Amygdala (tissue), 56 donors: ENCODE measurements around the gene CDKN2B-AS1.
"Not testable (repeated sequence)": the region's sequence is repeated elsewhere in the genome, so short reads cannot be mapped to it uniquely, and the experiment has no call there.

Experiments used
- DNase-seq, 56 donors: peaks; one replicate each; lab custom pipeline; 2025; lab: John Stamatoyannopoulos, UW

The CDKN2B-AS1 gene

GRCh38 chr9:21994556-21995005 lies at the start of gene CDKN2B-AS1:
TSS of gene CDKN2B-AS1 (plus strand) at chr9:21994791.
- peak in 26 of 56 donors; percentile 12 to 65 (median 38) for DNase-seq

GRCh38 chr9:21945606-21946005 lies 49.0 kb upstream of the CDKN2B-AS1 start:
- no peak for DNase-seq

- DNase-seq: no peak
These were observed 35.8 kb upstream of the CDKN2B-AS1 start for GRCh38 chr9:21958833-21959232.

- not testable (repeated sequence) for DNase-seq
These were observed 35.3 kb upstream of the CDKN2B-AS1 start for GRCh38 chr9:21959268-21959667.

GRCh38 chr9:21961569-21961968 lies 33.0 kb upstream of the CDKN2B-AS1 start:
- no peak for DNase-seq

- DNase-seq: no peak
These were observed 29.6 kb upstream of the CDKN2B-AS1 start for GRCh38 chr9:21964925-21965385.

- DNase-seq: peak in 2 of 56 donors; percentile 13 to 26
These were observed 29.1 kb upstream of the CDKN2B-AS1 start for GRCh38 chr9:21965401-21965951.

- no peak for DNase-seq
These were observed 28.3 kb upstream of the CDKN2B-AS1 start for GRCh38 chr9:21966140-21966851.

GRCh38 chr9:21967169-21967568 lies 27.4 kb upstream of the CDKN2B-AS1 start:
- DNase-seq: no peak

GRCh38 chr9:21967702-21968101 lies 26.9 kb upstream of the CDKN2B-AS1 start:
- DNase-seq: no peak

- no peak for DNase-seq
These were observed 26.1 kb upstream of the CDKN2B-AS1 start for GRCh38 chr9:21968331-21969010.

- DNase-seq: no peak
These were observed 25.3 kb upstream of the CDKN2B-AS1 start for GRCh38 chr9:21969011-21969940.

GRCh38 chr9:21969951-21970799 lies 24.4 kb upstream of the CDKN2B-AS1 start:
- DNase-seq: no peak

GRCh38 chr9:21970800-21971640 lies 23.6 kb upstream of the CDKN2B-AS1 start:
- no peak for DNase-seq

GRCh38 chr9:21972361-21972760 lies 22.2 kb upstream of the CDKN2B-AS1 start:
- DNase-seq: no peak

- no peak for DNase-seq
These were observed 20.3 kb upstream of the CDKN2B-AS1 start for GRCh38 chr9:21974343-21974721.

- DNase-seq: peak in 3 of 56 donors; percentile 13 to 51 (median 28)
These were observed 19.7 kb upstream of the CDKN2B-AS1 start for GRCh38 chr9:21974722-21975409.

GRCh38 chr9:21976334-21976875 lies 18.2 kb upstream of the CDKN2B-AS1 start:
- DNase-seq: no peak
